HEK293 (cell line): Measurements from ENCODE around the gene RPL10.
A peak's percentile ranks its signal among the peaks of the same experiment; 100 is the strongest.

Experiments used
- BCL11A ChIP-seq: fragments of 450-650 bp; formaldehyde crosslinking; IDR thresholded peaks from 2 replicates; pipeline ENCODE4 v1.5.1; 2016; ENCODE audit warnings: low read depth, missing biosample characterization, missing genetic modification characterization
- CTCF ChIP-seq: fragments of 450-650 bp; formaldehyde crosslinking; IDR thresholded peaks from 2 replicates; pipeline ENCODE4 v1.5.1; 2016; ENCODE audit warnings: missing biosample characterization, missing genetic modification characterization
- GFI1B ChIP-seq: fragments of 450-650 bp; formaldehyde crosslinking; IDR thresholded peaks from 2 replicates; pipeline ENCODE4 v1.5.1; 2016; ENCODE audit warnings: missing biosample characterization, missing genetic modification characterization
- GLIS1 ChIP-seq: fragments of 450-650 bp; formaldehyde crosslinking; IDR thresholded peaks from 2 replicates; pipeline ENCODE4 v1.5.1; 2016; ENCODE audit warnings: missing biosample characterization, missing genetic modification characterization
- GLIS2 ChIP-seq: fragments of 450-650 bp; formaldehyde crosslinking; IDR thresholded peaks from 2 replicates; pipeline ENCODE4 v1.5.1; 2016; ENCODE audit warnings: missing biosample characterization, missing genetic modification characterization
- HOXA7 ChIP-seq: sonication (generic); formaldehyde crosslinking; IDR thresholded peaks from 2 replicates; pipeline ENCODE4 v1.8.1; 2022; ENCODE audit warnings: missing genetic modification reagents, borderline replicate concordance
- PRDM4 ChIP-seq: fragments of 450-650 bp; formaldehyde crosslinking; IDR thresholded peaks from 2 replicates; pipeline ENCODE4 v1.5.1; 2017; ENCODE audit warnings: missing biosample characterization, missing genetic modification characterization
- REST ChIP-seq: fragments of 450-650 bp; formaldehyde crosslinking; IDR thresholded peaks from 2 replicates; pipeline ENCODE4 v1.5.1; 2016; ENCODE audit warnings: missing biosample characterization, missing genetic modification characterization
- SALL2 ChIP-seq: fragments of 450-650 bp; formaldehyde crosslinking; IDR thresholded peaks from 2 replicates; pipeline ENCODE4 v1.5.0; 2017; ENCODE audit warnings: missing biosample characterization, mild to moderate bottlenecking, missing genetic modification characterization, borderline replicate concordance
- WT1 ChIP-seq: fragments of 450-650 bp; formaldehyde crosslinking; IDR thresholded peaks from 2 replicates; pipeline ENCODE4 v1.5.1; 2016; ENCODE audit warnings: missing biosample characterization, missing genetic modification characterization
- YY2 ChIP-seq: fragments of 450-650 bp; formaldehyde crosslinking; IDR thresholded peaks from 2 replicates; pipeline ENCODE4 v1.5.1; 2016; ENCODE audit warnings: missing biosample characterization, missing genetic modification characterization
- ZBTB8A ChIP-seq: fragments of 450-650 bp; formaldehyde crosslinking; IDR thresholded peaks from 2 replicates; pipeline ENCODE4 v1.5.1; 2016; ENCODE audit warnings: missing biosample characterization, missing genetic modification characterization
- ZIC2 ChIP-seq: fragments of 450-650 bp; formaldehyde crosslinking; IDR thresholded peaks from 2 replicates; pipeline ENCODE4 v1.5.1; 2016; ENCODE audit warnings: missing biosample characterization, missing genetic modification characterization
- ZNF10 ChIP-seq: fragments of 450-650 bp; formaldehyde crosslinking; IDR thresholded peaks from 2 replicates; pipeline ENCODE4 v1.5.1; 2017; ENCODE audit warnings: missing biosample characterization, missing genetic modification characterization
- ZNF221 ChIP-seq: fragments of 450-650 bp; formaldehyde crosslinking; IDR thresholded peaks from 2 replicates; pipeline ENCODE4 v1.5.1; 2017; ENCODE audit warnings: missing biosample characterization, missing genetic modification characterization, borderline replicate concordance
- ZNF341 ChIP-seq: fragments of 450-650 bp; formaldehyde crosslinking; IDR thresholded peaks from 2 replicates; pipeline ENCODE4; 2016; ENCODE audit warnings: low read depth, missing biosample characterization, missing genetic modification characterization
- ZNF398 ChIP-seq: fragments of 450-650 bp; formaldehyde crosslinking; IDR thresholded peaks from 2 replicates; pipeline ENCODE4 v1.5.1; 2017; ENCODE audit warnings: missing biosample characterization, missing genetic modification characterization
- ZNF433 ChIP-seq: fragments of 450-650 bp; formaldehyde crosslinking; IDR thresholded peaks from 2 replicates; pipeline ENCODE4 v1.5.1; 2016; ENCODE audit warnings: missing biosample characterization, missing genetic modification characterization, low read depth
- ZNF449 ChIP-seq: fragments of 450-650 bp; formaldehyde crosslinking; IDR thresholded peaks from 2 replicates; pipeline ENCODE4 v1.5.1; 2017; ENCODE audit warnings: missing biosample characterization, mild to moderate bottlenecking, missing genetic modification characterization, moderate library complexity
- ZNF555 ChIP-seq: fragments of 450-650 bp; formaldehyde crosslinking; conservative IDR thresholded peaks from 2 replicates; pipeline ENCODE4 v1.5.1; 2017; ENCODE audit warnings: missing biosample characterization, mild to moderate bottlenecking, missing genetic modification characterization, inconsistent platforms
- ZNF571 ChIP-seq: fragments of 450-650 bp; formaldehyde crosslinking; IDR thresholded peaks from 2 replicates; pipeline ENCODE4 v1.5.0; 2017; ENCODE audit warnings: missing biosample characterization, missing genetic modification characterization
- ZNF623 ChIP-seq: fragments of 450-650 bp; formaldehyde crosslinking; IDR thresholded peaks from 2 replicates; pipeline ENCODE4 v1.5.1; 2016; ENCODE audit warnings: missing biosample characterization, missing genetic modification characterization
- ZNF629 ChIP-seq: fragments of 450-650 bp; formaldehyde crosslinking; IDR thresholded peaks from 2 replicates; pipeline ENCODE4 v1.5.1; 2017; ENCODE audit warnings: missing biosample characterization, missing genetic modification characterization
- ZNF768 ChIP-seq: fragments of 450-650 bp; formaldehyde crosslinking; IDR thresholded peaks from 2 replicates; pipeline ENCODE4 v1.5.1; 2018; ENCODE audit warnings: missing biosample characterization, mild to moderate bottlenecking, missing genetic modification characterization
- ZSCAN4 ChIP-seq: fragments of 450-650 bp; formaldehyde crosslinking; IDR thresholded peaks from 2 replicates; pipeline ENCODE4 v1.5.1; 2017; ENCODE audit warnings: missing biosample characterization, missing genetic modification characterization

RPL10 gene

GRCh38 chrX:154383359-154384283, 14.6 kb upstream of the RPL10 start (continued):
- TF ChIP-seq ZNF398 (tag by site-specific recombination) (peak; percentile 12; the same call in 1 of the 2 replicates), ZNF629 (tag by site-specific recombination) (no peak), PRDM4 (tag by site-specific recombination) (no peak), ZNF221 (no peak), SALL2 (tag by site-specific recombination) (no peak), HOXA7 (CRISPR knock-in tag) (no peak), ZNF768 (tag by site-specific recombination) (no peak), ZNF341 (peak; percentile 52), GFI1B (no peak), REST (tag by site-specific recombination) (peak; percentile 84), ZBTB8A (tag by site-specific recombination) (no peak; the same call in 1 of the 2 replicates), ZSCAN4 (tag by site-specific recombination) (no peak), CTCF (tag by site-specific recombination) (no peak), YY2 (tag by site-specific recombination) (no peak), ZNF571 (tag by site-specific recombination) (no peak), GLIS1 (tag by site-specific recombination) (peak; percentile 72), GLIS2 (no peak), ZIC2 (tag by site-specific recombination) (peak; percentile 55; the same call in 1 of the 2 replicates), ZNF623 (tag by site-specific recombination) (no peak), ZNF449 (no peak), BCL11A (tag by site-specific recombination) (no peak), ZNF555 (no peak), ZNF433 (tag by site-specific recombination) (no peak), ZNF10 (tag by site-specific recombination) (no peak), WT1 (tag by site-specific recombination) (peak; percentile 52)
